HepG2 (cell line): ENCODE data around the gene HHIPL1. TPM values are rescaled to one million over a fixed set of nuclear protein-coding genes. Genes with fewer than 3 reads are reported as not detected.

Experiments used
- ADNP ChIP-seq: sonication (generic); formaldehyde crosslinking; IDR thresholded peaks from 2 replicates; pipeline ENCODE4 v1.4.0; 2020; ENCODE audit warnings: missing genetic modification reagents
- ARID2 ChIP-seq: sonication (generic); formaldehyde crosslinking; IDR thresholded peaks from 2 replicates; pipeline ENCODE4 v1.8.1; 2022; ENCODE audit warnings: mild to moderate bottlenecking, missing genetic modification reagents, borderline replicate concordance
- GTF2F1 ChIP-seq: fragments of 150-350 bp; IDR thresholded peaks from 2 replicates; pipeline ENCODE4 v1.6.1; 2014; ENCODE audit warnings: low read length
- HDAC1 ChIP-seq: sonication (generic); formaldehyde crosslinking; IDR thresholded peaks from 2 replicates; pipeline ENCODE4 v1.5.1; 2020; ENCODE audit warnings: mild to moderate bottlenecking, missing genetic modification reagents
- HNF4G ChIP-seq, 2 experiments: sonication (generic) in 1 of 2; formaldehyde crosslinking in 1 of 2; IDR thresholded peaks; 2 replicates each; pipeline versions ENCODE4 v1.4.0 to v1.6.1; 2011 to 2020; ENCODE audit warnings: borderline replicate concordance in 2 of 2, low read depth in 2 of 2, mild to moderate bottlenecking in 2 of 2, low read length in 1 of 2, missing genetic modification reagents in 1 of 2, moderate library complexity in 1 of 2
- HOMEZ ChIP-seq: IDR thresholded peaks from 2 replicates; pipeline ENCODE4 v1.6.1; 2016; ENCODE audit warnings: low read depth
- HOXA5 ChIP-seq: sonication (generic); formaldehyde crosslinking; IDR thresholded peaks from 2 replicates; pipeline ENCODE4 v1.4.0; 2020; ENCODE audit warnings: missing genetic modification reagents
- IKZF4 ChIP-seq: sonication (generic); formaldehyde crosslinking; IDR thresholded peaks from 2 replicates; pipeline ENCODE4 v1.5.1; 2020; ENCODE audit warnings: borderline replicate concordance, mild to moderate bottlenecking, low read depth, missing genetic modification reagents; ENCODE audit errors: not compliant biosample characterization
- MLX ChIP-seq: IDR thresholded peaks from 2 replicates; pipeline ENCODE4 v1.6.1; 2016
- NAIF1 ChIP-seq: sonication (generic); formaldehyde crosslinking; IDR thresholded peaks from 2 replicates; pipeline ENCODE4 v1.5.0; 2020; ENCODE audit warnings: mild to moderate bottlenecking, missing genetic modification reagents, borderline replicate concordance
- PATZ1 ChIP-seq: sonication (generic); formaldehyde crosslinking; IDR thresholded peaks from 2 replicates; pipeline ENCODE4 v1.4.0; 2020; ENCODE audit warnings: missing genetic modification reagents
- SALL1 ChIP-seq: sonication (generic); formaldehyde crosslinking; IDR thresholded peaks from 2 replicates; pipeline ENCODE4 v1.8.0; 2022; ENCODE audit warnings: mild to moderate bottlenecking, missing genetic modification reagents
- SCMH1 ChIP-seq: sonication (generic); formaldehyde crosslinking; IDR thresholded peaks from 2 replicates; pipeline ENCODE4 v1.9.0; 2021; ENCODE audit warnings: missing genetic modification reagents, mild to moderate bottlenecking, borderline replicate concordance
- TFAP4 ChIP-seq: sonication (generic); IDR thresholded peaks from 2 replicates; pipeline ENCODE4 v1.6.1; 2016; ENCODE audit warnings: low read depth, borderline replicate concordance
- ZNF251 ChIP-seq: sonication (generic); formaldehyde crosslinking; IDR thresholded peaks from 2 replicates; pipeline ENCODE4 v1.9.0; 2021; ENCODE audit warnings: mild to moderate bottlenecking, missing genetic modification reagents
- ZNF44 ChIP-seq: sonication (generic); formaldehyde crosslinking; IDR thresholded peaks from 2 replicates; pipeline ENCODE4 v1.5.1; 2020; ENCODE audit warnings: mild to moderate bottlenecking, missing genetic modification reagents
- ZNF687 ChIP-seq: sonication (generic); formaldehyde crosslinking; IDR thresholded peaks from 2 replicates; pipeline ENCODE4 v1.5.1; 2020; ENCODE audit warnings: mild to moderate bottlenecking, missing genetic modification reagents, moderate library complexity
- ZNF75D ChIP-seq: sonication (generic); formaldehyde crosslinking; IDR thresholded peaks from 2 replicates; pipeline ENCODE4 v1.8.1; 2023; ENCODE audit warnings: missing genetic modification reagents, mild to moderate bottlenecking, borderline replicate concordance
- ZSCAN21 ChIP-seq: sonication (generic); formaldehyde crosslinking; IDR thresholded peaks from 2 replicates; pipeline ENCODE4 v1.8.0; 2022; ENCODE audit warnings: mild to moderate bottlenecking, missing genetic modification reagents, moderate library complexity, borderline replicate concordance
- polyA plus RNA-seq, 8 experiments: library from polyadenylated mRNA; depleted of rRNA in 3 of 8; stranded (reverse) in 7 of 8; unstranded in 1 of 8; fragments of >200 nt; fragmentation: Illumina TruSeq in 4 of 8; extraction: Trizol in 4 of 8; gene quantifications; 2 replicates each; pipeline versions ENCODE4 v1.2.1 to v1.2.3, GENCODE V29; 2011 to 2016; ENCODE audit warnings: low read depth in 4 of 8, missing spikeins in 1 of 8, mixed read lengths in 1 of 8; ENCODE audit not compliant: insufficient read depth in 1 of 8
- total RNA-seq, 5 experiments: library from RNA; depleted of rRNA; stranded (reverse); fragments of >200 nt; fragmentation: Illumina TruSeq; extraction: Trizol; gene quantifications; 2 replicates each; pipeline ENCODE4 v1.2.3, GENCODE V29; 2016; ENCODE audit warnings: low read depth in 1 of 5

The HHIPL1 gene
- total and polyA plus RNA-seq, 2 of the 13 experiments (the other 11 are each of a cell fraction or from before 2014, with no cell fraction given), result not detected

- TF ChIP-seq HOMEZ (CRISPR knock-in tag) (no peak), HOXA5 (0 out of 2 replicates have a peak, but pooled peaks have one; percentile 26), MLX (CRISPR knock-in tag) (no peak), TFAP4 (peak; percentile 86), ADNP (CRISPR knock-in tag) (no peak), SCMH1 (CRISPR knock-in tag) (no peak), ARID2 (CRISPR knock-in tag) (no peak), ZSCAN21 (CRISPR knock-in tag) (no peak), ZNF251 (CRISPR knock-in tag) (no peak), SALL1 (CRISPR knock-in tag) (peak; percentile 42; the same call in 1 of the 2 replicates), PATZ1 (CRISPR knock-in tag) (peak; percentile 49), IKZF4 (CRISPR knock-in tag) (no peak), ZNF44 (CRISPR knock-in tag) (no peak), ZNF687 (peak; percentile 54), HNF4G (IDR thresholded peaks at IDR 0.05; ENCODE audit: borderline replicate concordance, low read depth, low read length) (no peak), HNF4G (CRISPR knock-in tag; IDR thresholded peaks at IDR 0.05; ENCODE audit: borderline replicate concordance, low read depth) (no peak), HDAC1 (peak; percentile 30; the same call in 1 of the 2 replicates), ZNF75D (no peak), GTF2F1 (no peak), NAIF1 (CRISPR knock-in tag) (no peak)
Observed at GRCh38 chr14:99605299-99605961, 39.5 kb upstream of the HHIPL1 start (continued).
